Frontal cortex (tissue), 4 donors: Measurements from ENCODE around the gene CAPN15. TPM values are rescaled to one million over a fixed set of nuclear protein-coding genes. Genes with fewer than 3 reads are reported as not detected.

Experiments used
- DNase-seq, 2 donors: peaks; one replicate each; pipeline ENCODE4 v3.0.0; 2012; ENCODE audit warnings: low spot score in 2 of 2
- FAIRE-seq: peaks from 2 replicates; lab custom pipeline; 2012; peaks lifted over from hg19 to GRCh38; lab: Jason Lieb, UNC
- total RNA-seq: library from RNA; depleted of rRNA; stranded (reverse); fragments of >200 nt; gene quantifications from one replicate; pipeline ENCODE4 v1.2.3, GENCODE V29; 2014
- donor health status: control.
- donor health status: control.
- donor health status: control.

Gene CAPN15
- total RNA-seq, 1 donor from 2014 or later = 7.3 TPM

- FAIRE-seq = no peak
- DNase-seq = peak; percentile 93 to 94
These were observed 42.1 kb downstream of the CAPN15 start, which contains the start of gene PIGQ for GRCh38 chr16:569445-570254. Gene PIGQ (plus strand): TSS chr16:569968. CDS start chr16:574075, 4,107 bp downstream.

DNA sequence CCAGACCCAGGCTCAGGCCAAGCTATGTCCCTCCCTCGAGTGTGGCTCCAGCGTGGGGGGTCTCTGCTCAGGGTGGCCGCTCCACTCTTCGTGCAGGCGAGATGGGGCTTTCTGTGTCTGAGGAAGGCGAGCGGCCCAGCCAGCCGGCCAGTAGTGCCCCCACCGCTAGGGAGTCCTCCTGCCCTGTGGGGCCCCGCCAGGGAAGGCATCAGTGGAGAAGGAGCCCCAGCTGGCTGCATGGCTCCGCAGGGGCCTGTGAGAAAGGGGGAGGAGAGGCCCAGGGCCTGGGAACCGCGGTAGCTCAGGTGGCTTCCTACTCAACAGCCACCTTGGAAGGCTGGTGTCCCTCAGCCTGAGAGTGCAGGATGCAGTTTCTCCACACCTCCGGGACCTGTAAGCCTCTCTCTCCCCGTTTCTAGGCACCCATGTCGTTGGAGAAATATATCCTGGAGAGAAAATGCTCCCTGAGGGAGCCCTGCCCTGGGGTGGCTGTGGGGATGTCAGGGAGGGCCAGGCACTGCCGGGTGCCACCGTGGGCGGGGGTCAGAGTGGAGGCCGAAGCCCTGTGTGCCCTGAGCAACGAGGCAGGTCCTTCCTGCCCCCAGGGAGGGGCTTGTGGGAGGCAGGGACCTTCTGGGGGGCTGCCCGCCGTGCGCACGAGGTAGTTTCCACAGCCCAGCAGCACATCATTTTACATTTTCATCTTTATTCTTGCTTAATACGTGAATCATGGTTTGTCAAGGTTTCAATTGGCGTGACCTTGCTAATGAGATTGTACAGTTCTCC lies 45.5 kb downstream of the CAPN15 start:
- DNase-seq (no peak), FAIRE-seq (no peak)

GRCh38 chr16:574021-574760 lies 46.7 kb downstream of the CAPN15 start:
- DNase-seq (no peak), FAIRE-seq (no peak)

DNA sequence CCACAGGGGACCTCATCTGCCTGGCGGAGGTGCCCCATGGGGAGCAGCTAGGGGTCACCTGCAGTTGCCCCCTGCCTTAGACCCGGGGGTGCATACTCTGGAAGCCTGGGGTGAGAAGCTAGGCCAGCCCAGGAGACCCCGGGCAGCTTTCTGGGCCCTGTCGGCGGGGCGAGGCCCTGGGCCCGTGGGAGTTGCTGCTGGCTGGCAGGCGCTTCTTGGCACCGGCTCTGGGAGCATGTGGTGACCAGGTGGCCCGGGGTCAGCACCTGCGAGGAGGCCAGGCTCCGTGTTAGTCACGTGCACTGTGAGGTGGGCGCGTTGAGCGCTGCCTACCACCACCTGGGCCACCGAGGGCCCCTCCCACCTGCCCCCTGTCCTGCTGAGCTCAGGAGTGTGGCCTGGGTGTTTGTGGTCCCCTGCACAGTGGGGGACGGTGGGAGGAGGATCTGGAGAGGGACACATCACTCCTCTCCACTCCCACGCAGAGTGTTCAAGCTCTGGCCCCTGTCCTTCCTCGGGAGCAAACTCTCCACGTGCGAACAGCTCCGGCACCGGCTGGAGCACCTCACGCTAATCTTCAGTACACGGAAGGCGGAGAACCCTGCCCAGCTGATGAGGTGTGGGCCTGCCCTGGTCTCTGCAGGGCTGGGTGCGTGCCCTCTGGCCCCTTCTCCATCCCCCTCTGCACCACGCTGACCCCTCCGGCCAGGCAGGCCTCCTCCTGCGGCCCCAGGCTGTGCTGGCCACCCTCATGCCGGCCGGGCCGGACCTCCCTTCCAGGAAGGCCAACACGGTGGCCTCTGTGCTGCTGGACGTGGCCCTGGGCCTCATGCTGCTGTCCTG lies 48.1 kb downstream of the CAPN15 start:
- FAIRE-seq = no peak
- DNase-seq = no peak

DNA sequence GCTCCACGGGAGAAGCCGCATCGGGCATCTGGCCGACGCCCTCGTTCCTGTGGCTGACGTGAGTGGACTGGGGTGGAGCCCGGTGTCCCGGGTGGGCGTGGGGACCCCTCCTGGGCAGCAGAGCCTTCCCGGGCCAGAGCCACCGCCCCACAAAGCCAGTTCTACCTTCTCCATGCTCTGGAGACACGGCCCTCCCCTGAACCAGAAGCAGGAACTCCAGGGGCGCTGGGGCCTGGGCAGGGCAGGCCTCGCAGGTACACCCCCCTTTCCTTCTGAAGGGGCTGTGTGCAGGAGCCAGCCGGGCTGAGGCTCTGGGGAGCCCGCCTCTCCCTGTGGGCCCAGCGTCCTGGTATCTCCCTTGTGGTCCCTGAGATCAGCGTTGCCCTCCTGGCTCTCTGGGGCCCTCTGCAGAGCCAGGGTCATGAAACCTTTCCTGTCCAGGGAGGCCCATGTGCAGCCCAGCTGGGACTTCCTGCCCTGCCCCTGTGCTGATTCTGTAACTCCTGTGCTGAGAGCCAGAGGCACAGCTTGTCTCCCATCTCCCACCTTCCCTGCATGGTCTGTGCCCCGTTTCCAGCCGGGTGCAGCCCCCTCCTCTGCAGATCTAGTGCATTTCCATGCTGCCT lies 48.8 kb downstream of the CAPN15 start:
- FAIRE-seq (no peak), DNase-seq (no peak)

DNA sequence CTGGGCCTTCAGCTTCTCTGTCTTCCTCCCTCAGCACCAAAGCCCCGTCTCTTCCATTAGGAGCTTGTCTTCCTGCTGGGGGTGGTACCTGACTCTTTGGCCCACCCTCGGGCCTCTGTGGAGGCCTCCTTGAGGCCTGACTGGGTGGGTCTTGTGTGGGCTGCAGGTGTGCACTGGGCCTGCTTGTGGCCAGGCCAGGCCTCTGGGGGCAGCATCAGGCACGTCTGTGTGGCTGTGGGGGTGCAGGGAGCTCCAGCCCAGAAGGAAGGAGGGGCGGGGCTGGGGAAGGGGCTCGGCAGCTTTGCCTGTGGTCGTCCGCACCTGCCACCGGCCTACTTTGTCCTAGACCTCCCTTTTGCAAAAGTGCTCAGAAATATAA lies 49.3 kb downstream of the CAPN15 start:
- no peak for DNase-seq
- no peak for FAIRE-seq

GRCh38 chr16:577796-578195 lies 50.3 kb downstream of the CAPN15 start:
- no peak for DNase-seq
- FAIRE-seq = no peak

GRCh38 chr16:578232-578869 lies 50.8 kb downstream of the CAPN15 start:
- no peak for FAIRE-seq

GRCh38 chr16:578870-579405 lies 51.4 kb downstream of the CAPN15 start:
- DNase-seq (peak in 1 of 2 donors; percentile 79), FAIRE-seq (no peak)

More at GRCh38 chr16:578232-578869, 50.8 kb downstream of the CAPN15 start:
- DNase-seq = no peak

- no peak for DNase-seq
- no peak for FAIRE-seq
These were observed 52.8 kb downstream of the CAPN15 start for GRCh38 chr16:580141-580945.

- DNase-seq = no peak
- no peak for FAIRE-seq
These were observed 53.5 kb downstream of the CAPN15 start for GRCh38 chr16:580946-581498.

GRCh38 chr16:582218-582613 lies 54.7 kb downstream of the CAPN15 start:
- FAIRE-seq (no peak), DNase-seq (no peak)

- DNase-seq = peak in 1 of 2 donors; percentile 52
- FAIRE-seq = no peak
These were observed 55.3 kb downstream of the CAPN15 start for GRCh38 chr16:582614-583331.

- no peak for DNase-seq
- FAIRE-seq = no peak
These were observed 55.9 kb downstream of the CAPN15 start for GRCh38 chr16:583470-583814.

- FAIRE-seq (no peak), DNase-seq (peak in 1 of 2 donors; percentile 62)
These were observed 56.5 kb downstream of the CAPN15 start for GRCh38 chr16:583815-584591.

DNA sequence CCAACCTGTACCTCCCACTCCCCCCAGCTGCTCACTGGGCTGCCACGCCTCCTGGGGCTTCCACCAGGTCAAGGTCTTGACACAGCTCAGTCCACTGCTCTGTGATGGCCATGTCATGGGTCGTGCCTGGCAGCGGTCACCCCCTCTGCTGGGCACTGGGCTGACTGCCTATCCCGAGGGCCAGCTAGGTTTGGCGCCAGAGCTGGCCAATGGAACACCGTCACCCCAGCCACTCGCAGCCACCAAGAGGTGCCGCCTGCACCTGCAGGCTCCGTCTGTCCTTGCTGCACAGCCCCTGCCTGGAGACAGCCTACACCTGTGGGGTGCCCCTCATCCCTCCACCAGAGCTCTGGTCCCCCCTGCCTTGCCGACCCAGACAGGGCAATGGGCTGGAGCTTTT lies 57.8 kb downstream of the CAPN15 start:
- FAIRE-seq = no peak
- no peak for DNase-seq
